K562 (cell line): ENCODE data around the gene ATP5F1D.

Source experiments
- CHD4 ChIP-seq: fragments of 200-600 bp; sonication (generic); IDR thresholded peaks from 3 replicates; pipeline ENCODE4 v1.6.1; 2012; ENCODE audit warnings: low read depth, mild to moderate bottlenecking, mixed read lengths, low read length, inconsistent platforms; ENCODE audit not compliant: insufficient read depth, insufficient replicate concordance, poor library complexity, severe bottlenecking
- DPF2 ChIP-seq: fragments of 450-650 bp; IDR thresholded peaks from 2 replicates; pipeline ENCODE4 v1.6.1; 2016
- ESRRA ChIP-seq: fragments of 450-650 bp; IDR thresholded peaks from 2 replicates; pipeline ENCODE4 v1.6.1; 2014; ENCODE audit warnings: low read depth, mild to moderate bottlenecking, moderate library complexity, borderline replicate concordance
- ETV6 ChIP-seq, 3 experiments: fragments of 150-350 bp in 1 of 3; sonication (generic) in 1 of 3; formaldehyde crosslinking in 1 of 3; IDR thresholded peaks; 2 replicates each; pipeline versions ENCODE4 v1.6.1 to v1.8.0; 2014 to 2022; ENCODE audit warnings: borderline replicate concordance in 2 of 3, low read depth in 2 of 3, antibody characterized with exemption in 1 of 3, low read length in 1 of 3, mild to moderate bottlenecking in 1 of 3, missing genetic modification reagents in 1 of 3
- IFI16 ChIP-seq: fragments of 250-450 bp; sonication (Bioruptor Pico); IDR thresholded peaks from 2 replicates; pipeline ENCODE4 v2.1.2; 2022; ENCODE audit warnings: mild to moderate bottlenecking, inconsistent platforms
- POLR2A ChIP-seq: fragments of 450-650 bp; conservative IDR thresholded peaks from 2 replicates; pipeline ENCODE4 v1.6.1; 2016
- RBBP5 ChIP-seq: fragments of 200-600 bp; sonication (generic); IDR thresholded peaks from 2 replicates; pipeline ENCODE4 v1.6.1; 2012; ENCODE audit warnings: borderline replicate concordance, mild to moderate bottlenecking, low read length, control low read depth, inconsistent platforms; ENCODE audit not compliant: insufficient read depth, poor library complexity, severe bottlenecking
- SREBF2 ChIP-seq: sonication (generic); formaldehyde crosslinking; IDR thresholded peaks from 2 replicates; pipeline ENCODE4 v1.4.0; 2020; ENCODE audit warnings: mild to moderate bottlenecking, missing genetic modification reagents
- TCF7 ChIP-seq: sonication (generic); IDR thresholded peaks from 2 replicates; pipeline ENCODE4 v1.6.1; 2016; ENCODE audit warnings: antibody characterized with exemption, borderline replicate concordance
- TF ChIP-seq, protein P1 (sequence below), 3 experiments: IDR thresholded peaks in 2 of 3; conservative IDR thresholded peaks in 1 of 3; 2 replicates each; pipeline ENCODE4 v1.5.1; 2011 to 2012; ENCODE audit warnings: low read length in 3 of 3, mild to moderate bottlenecking in 3 of 3, control low read depth in 2 of 3, improper control_type of control experiment in 1 of 3, inconsistent platforms in 1 of 3, low read depth in 1 of 3, mixed read lengths in 1 of 3, moderate library complexity in 1 of 3; ENCODE audit not compliant: insufficient read depth in 2 of 3
- TF ChIP-seq, protein P2 (sequence below), 2 experiments: IDR thresholded peaks; 2 replicates each; pipeline ENCODE4 v1.6.1; 2011; ENCODE audit warnings: borderline replicate concordance in 1 of 2, control low read depth in 1 of 2, low read depth in 1 of 2, low read length in 1 of 2, mild to moderate bottlenecking in 1 of 2, mixed read lengths in 1 of 2, moderate library complexity in 1 of 2; ENCODE audit not compliant: insufficient read depth in 1 of 2, insufficient read length in 1 of 2, poor library complexity in 1 of 2, severe bottlenecking in 1 of 2; ENCODE audit errors: extremely low read depth in 1 of 2
- TF ChIP-seq, protein P3 (sequence below): fragments of 150-350 bp; IDR thresholded peaks from 2 replicates; pipeline ENCODE4 v1.6.1; 2014; ENCODE audit warnings: low read depth, mild to moderate bottlenecking, low read length, borderline replicate concordance

DNA sequence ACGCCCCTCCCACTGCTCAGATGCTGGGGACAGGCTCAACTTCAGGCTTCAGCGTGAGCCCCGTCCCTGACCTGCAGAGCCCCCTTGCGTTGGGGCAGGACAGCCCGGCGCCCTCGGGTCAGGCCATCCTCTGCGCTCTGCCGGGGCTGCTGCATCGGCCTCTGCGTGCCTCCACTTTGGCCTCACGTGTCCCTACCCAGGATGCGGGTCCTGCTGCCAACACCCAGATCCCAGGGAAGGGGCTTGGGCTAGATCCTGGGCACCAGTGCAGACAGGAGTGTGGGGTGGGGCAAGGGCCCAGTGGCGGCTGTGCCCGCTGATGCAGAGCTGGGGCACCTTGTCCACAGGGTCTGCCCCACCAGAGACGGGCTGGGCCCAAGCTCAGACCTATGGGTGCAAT lies 16.7 kb upstream of the ATP5F1D start:
- TF ChIP-seq POLR2A (no peak), IFI16 (CRISPR knock-in tag) (no peak), DPF2 (no peak), RBBP5 (no peak), ETV6 (IDR thresholded peaks at IDR 0.05; ENCODE audit: borderline replicate concordance in 1 of 2, low read depth in 2 of 2, low read length in 1 of 2) (no peak), ETV6 (CRISPR knock-in tag; IDR thresholded peaks at IDR 0.05; ENCODE audit: borderline replicate concordance) (no peak), ESRRA (no peak), CHD4 (no peak), SREBF2 (no peak), TCF7 (no peak)
- TF ChIP-seq, protein P1, sequence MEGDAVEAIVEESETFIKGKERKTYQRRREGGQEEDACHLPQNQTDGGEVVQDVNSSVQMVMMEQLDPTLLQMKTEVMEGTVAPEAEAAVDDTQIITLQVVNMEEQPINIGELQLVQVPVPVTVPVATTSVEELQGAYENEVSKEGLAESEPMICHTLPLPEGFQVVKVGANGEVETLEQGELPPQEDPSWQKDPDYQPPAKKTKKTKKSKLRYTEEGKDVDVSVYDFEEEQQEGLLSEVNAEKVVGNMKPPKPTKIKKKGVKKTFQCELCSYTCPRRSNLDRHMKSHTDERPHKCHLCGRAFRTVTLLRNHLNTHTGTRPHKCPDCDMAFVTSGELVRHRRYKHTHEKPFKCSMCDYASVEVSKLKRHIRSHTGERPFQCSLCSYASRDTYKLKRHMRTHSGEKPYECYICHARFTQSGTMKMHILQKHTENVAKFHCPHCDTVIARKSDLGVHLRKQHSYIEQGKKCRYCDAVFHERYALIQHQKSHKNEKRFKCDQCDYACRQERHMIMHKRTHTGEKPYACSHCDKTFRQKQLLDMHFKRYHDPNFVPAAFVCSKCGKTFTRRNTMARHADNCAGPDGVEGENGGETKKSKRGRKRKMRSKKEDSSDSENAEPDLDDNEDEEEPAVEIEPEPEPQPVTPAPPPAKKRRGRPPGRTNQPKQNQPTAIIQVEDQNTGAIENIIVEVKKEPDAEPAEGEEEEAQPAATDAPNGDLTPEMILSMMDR (IDR thresholded peaks at IDR 0.05 in 2 of 3, conservative IDR thresholded peaks at IDR 0.05 in 1 of 3; ENCODE audit: insufficient read depth in 2 of 3, low read depth in 1 of 3, low read length in 3 of 3): no peak
- TF ChIP-seq, protein P2, sequence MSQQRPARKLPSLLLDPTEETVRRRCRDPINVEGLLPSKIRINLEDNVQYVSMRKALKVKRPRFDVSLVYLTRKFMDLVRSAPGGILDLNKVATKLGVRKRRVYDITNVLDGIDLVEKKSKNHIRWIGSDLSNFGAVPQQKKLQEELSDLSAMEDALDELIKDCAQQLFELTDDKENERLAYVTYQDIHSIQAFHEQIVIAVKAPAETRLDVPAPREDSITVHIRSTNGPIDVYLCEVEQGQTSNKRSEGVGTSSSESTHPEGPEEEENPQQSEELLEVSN (IDR thresholded peaks at IDR 0.05; ENCODE audit: borderline replicate concordance in 1 of 2, extremely low read depth in 1 of 2, insufficient read depth in 1 of 2, insufficient read length in 1 of 2, low read depth in 1 of 2, low read length in 1 of 2, poor library complexity in 1 of 2, severe bottlenecking in 1 of 2): no peak
- TF ChIP-seq, protein P3, sequence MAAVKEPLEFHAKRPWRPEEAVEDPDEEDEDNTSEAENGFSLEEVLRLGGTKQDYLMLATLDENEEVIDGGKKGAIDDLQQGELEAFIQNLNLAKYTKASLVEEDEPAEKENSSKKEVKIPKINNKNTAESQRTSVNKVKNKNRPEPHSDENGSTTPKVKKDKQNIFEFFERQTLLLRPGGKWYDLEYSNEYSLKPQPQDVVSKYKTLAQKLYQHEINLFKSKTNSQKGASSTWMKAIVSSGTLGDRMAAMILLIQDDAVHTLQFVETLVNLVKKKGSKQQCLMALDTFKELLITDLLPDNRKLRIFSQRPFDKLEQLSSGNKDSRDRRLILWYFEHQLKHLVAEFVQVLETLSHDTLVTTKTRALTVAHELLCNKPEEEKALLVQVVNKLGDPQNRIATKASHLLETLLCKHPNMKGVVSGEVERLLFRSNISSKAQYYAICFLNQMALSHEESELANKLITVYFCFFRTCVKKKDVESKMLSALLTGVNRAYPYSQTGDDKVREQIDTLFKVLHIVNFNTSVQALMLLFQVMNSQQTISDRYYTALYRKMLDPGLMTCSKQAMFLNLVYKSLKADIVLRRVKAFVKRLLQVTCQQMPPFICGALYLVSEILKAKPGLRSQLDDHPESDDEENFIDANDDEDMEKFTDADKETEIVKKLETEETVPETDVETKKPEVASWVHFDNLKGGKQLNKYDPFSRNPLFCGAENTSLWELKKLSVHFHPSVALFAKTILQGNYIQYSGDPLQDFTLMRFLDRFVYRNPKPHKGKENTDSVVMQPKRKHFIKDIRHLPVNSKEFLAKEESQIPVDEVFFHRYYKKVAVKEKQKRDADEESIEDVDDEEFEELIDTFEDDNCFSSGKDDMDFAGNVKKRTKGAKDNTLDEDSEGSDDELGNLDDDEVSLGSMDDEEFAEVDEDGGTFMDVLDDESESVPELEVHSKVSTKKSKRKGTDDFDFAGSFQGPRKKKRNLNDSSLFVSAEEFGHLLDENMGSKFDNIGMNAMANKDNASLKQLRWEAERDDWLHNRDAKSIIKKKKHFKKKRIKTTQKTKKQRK: no peak
